ENCODE results near the gene SGMS1.

GRCh38 chr10:50390302-50390701, 233.5 kb downstream of the SGMS1 start:
- TF ChIP-seq POLR2AphosphoS5 (IDR thresholded peaks at IDR 0.05; ENCODE audit: low read depth) (no peak), CTCF (conservative IDR thresholded peaks at IDR 0.05; ENCODE audit: low read depth in 2 of 2) (no peak), CREB1 (CRISPR knock-in tag; IDR thresholded peaks at IDR 0.05; ENCODE audit: low read depth) (no peak), EZH2 (IDR thresholded peaks at IDR 0.05; ENCODE audit: low read depth, unreplicated experiment) (no peak), JUNB (IDR thresholded peaks at IDR 0.05; ENCODE audit: unreplicated experiment) (no peak), ZNF114 (CRISPR knock-in tag; IDR thresholded peaks at IDR 0.05) (no peak), STAT1 (IDR thresholded peaks at IDR 0.05; ENCODE audit: unreplicated experiment) (no peak), REST (IDR thresholded peaks at IDR 0.05; ENCODE audit: unreplicated experiment) (no peak), EZH2phosphoT487 (IDR thresholded peaks at IDR 0.05; ENCODE audit: unreplicated experiment) (no peak), ZNF331 (CRISPR knock-in tag; IDR thresholded peaks at IDR 0.05; ENCODE audit: low read depth) (no peak), NANOG (IDR thresholded peaks at IDR 0.05; ENCODE audit: borderline replicate concordance) (no peak), ETS1 (IDR thresholded peaks at IDR 0.05) (no peak)
